ENCODE data around the gene PPP4R4.

Gene PPP4R4

DNA sequence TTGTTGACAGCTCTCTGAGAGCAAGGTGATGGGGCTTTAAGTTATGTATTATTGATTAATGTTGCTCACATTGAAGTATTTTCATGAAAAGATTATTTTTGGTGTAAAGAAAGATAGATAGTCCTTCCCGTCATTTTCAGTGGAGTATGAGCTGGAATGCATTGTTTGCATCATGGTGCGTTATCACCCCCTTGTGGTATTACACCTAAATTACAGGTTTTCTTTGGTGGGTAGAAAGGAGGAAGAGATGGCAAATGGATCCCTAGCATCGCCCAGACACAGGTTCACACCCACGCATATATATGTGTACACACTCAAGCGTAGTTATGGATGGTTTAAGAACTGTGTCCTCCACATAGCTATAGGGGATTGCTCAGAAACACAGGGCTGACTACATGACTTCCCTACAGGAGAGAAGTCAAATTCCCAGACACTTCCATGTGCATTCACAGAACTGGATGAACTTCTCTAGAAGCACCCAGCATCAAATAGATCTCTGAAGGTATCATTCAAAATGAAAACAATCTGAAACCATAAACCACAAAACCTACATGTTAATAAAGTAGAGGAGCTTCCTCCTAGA is 133.4 kb downstream of the PPP4R4 start:
- DNase-seq (ENCODE audit: low read depth) = no peak

DNA sequence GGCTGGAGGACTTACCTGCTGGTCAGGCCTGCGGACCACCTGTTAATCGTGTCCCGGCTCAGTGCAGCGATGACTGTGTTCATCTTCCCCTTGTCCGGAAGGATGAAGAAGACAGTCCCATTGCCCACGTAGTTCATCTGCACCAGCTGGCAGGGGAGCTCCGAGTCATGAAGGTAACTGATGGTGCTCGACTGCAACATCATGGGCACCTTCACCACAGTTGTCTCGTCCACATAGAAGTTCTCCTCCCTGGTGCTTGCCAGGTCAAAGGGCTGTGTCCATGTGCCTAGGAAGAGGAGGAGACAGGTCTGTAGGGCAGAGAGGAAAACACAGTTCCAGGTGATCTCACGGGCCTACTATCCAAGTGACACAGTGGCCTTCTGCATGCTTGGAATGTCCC is 135.6 kb downstream of the PPP4R4 start:
- DNase-seq (ENCODE audit: low read depth) = no peak

DNA sequence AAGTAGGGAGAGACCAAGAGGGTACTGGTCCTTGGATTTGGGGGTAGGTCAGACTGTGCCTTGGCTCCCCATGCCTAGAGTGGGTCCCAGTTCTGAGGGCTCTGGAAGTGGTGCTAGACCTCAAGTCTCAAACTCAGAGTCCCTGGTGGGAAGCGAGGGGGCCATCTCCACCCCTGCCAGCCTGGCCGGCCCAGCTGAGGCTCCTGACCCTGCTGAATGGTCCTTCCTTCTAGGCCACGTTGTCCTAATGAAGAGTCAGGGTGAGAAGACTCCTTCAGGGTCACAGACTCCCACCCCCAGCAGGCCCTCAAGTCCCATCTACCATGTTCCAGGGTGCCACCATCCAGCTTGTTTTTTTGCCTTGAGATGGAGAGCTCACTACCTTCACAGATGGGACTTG is 136.1 kb downstream of the PPP4R4 start:
- no peak for DNase-seq (ENCODE audit: low read depth)

DNA sequence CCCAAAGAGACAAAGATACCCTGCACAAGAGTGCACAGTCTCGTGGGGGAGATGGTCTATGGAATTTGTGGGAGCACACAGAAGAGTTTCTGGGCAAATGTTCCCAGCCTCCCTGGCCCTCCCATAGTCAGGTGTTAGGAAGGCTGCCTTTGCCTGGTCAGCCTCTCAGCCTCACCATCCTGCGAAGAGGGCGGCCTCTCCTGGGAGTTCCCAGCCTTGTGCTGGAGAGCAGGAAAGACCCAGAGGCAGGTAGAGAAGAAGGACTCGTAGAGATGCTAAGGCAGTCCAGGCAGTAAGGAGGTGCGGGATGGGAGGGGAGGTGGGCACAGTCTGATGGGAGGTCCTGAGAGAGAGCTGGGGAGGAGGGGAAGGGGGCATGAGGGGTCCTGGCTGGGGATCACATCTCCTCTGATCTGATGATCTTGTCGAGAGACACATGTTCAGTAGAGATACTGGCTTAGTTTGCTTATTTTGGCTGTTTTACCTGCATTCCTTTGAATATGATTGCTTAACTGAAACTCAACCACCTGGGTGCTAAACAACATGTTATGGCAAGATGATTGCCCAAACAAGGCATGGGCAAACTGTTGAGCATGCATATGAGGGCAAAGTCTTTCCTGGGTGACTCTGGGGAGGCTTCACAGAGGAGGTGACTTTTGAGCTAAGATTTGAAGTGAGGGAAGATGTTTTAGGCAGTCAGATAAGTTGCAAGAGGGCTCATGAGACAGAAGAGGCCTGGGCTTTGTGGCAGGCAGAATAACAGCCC is 138.5 kb downstream of the PPP4R4 start:
- no peak for DNase-seq (ENCODE audit: low read depth)

DNA sequence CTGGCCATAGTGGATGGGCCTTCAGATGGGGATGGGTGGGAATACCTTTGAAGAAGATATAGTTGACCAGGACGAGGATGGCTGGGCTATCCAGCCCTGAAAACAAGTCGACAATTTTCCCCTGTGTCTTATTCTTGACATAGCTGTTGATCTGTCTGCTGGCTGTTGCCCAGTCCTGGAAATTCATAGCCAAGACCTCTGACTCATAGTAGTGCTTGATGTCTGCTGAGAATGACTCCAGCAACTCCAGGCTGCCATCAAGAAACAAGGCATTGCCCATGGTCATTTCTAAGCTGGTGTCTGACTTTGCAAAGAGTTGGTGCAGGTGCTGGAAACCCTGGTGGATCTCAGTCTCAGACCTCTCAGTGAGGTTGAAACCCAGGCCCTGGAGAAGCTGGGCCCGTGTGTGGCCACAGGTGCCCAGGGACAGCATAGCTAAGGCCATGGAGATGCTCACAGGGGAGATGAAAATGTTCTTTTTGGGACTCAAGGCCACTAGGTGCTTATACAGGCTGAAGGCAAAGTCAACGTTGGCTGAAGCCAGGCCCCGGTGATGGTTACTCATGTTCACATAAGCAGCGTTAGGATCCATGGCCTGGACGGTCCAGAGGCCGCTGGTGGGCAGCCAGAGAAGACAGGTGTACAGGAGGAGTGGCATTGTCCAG is 140.0 kb downstream of the PPP4R4 start:
- no peak for DNase-seq (ENCODE audit: low read depth)

DNA sequence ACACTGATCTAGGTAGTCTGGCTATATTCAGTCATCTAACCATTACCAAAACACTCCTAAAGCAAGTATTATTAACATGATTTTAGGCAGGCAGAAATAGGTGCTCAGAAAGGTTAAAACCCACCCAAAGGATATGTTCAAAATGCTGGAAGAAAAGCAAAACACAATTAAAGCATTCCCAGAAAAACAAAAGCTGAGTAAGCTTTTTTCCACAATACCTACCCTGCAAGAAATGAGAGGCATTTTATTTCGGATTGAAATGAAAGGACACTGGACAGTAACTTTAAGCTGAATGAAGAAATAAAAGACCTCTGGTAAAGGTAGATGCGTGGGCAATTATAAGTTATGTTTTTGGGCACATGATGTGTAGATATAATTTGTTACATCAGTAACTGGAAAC is 140.8 kb downstream of the PPP4R4 start:
- DNase-seq (ENCODE audit: low read depth) = no peak

DNA sequence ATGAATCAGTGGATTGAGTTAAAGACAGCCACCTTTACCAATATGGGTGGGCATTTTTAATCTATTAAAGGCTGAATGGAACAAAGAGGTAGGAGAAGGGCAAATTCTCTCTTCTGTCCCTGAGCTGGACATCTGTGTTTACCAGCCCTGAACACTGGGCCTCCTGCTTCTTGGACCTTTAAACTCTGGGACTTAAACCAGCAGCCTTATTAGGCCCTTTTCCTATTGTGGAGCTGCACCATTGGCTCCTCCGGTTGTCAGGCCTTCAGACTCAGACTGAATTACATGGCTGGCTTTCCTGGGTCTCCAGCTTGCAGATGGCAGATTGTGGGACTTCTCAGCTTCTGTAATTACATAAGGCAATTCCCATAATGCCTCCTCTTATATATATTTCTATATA is 142.6 kb downstream of the PPP4R4 start:
- DNase-seq (ENCODE audit: low read depth) = no peak

DNA sequence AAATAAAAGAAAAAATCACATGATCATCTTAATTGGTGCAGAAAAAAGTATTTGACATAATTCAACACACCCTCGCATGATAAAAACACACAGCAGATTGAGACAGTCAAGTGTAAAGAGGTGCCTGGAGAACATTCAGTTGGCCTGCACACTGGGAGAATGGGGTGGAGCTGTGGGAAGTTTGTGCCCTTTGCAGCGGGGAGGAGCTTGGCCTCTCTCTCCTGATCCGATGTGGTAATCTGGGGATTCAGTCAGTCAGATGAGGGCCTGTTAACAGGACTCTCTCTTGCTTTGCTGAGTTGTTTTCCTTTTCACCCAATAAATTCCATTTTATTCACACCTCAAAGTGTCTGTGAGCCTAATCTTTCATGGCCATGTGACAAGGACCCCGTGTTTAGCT is 143.1 kb downstream of the PPP4R4 start:
- no peak for DNase-seq (ENCODE audit: low read depth)

DNA sequence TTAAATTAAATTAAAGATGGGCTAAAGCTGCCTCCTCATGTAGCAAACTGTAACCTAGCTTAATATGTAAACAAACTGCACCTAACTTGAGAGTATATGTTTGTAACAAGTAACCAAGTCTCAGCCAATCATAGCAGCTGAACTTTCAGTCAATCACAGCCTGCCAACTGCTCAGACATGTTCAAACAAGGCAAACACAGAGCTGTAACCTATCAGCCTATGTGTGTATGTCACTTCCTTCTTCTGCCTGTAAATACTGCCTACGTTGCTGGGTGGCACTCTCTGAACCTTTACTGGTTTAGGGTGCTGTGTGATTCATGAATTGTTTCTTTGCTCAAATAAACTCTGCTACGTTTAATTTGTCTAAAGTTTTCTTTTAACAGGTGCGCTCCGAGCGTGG is 146.1 kb downstream of the PPP4R4 start:
- no peak for DNase-seq (ENCODE audit: low read depth)

DNA sequence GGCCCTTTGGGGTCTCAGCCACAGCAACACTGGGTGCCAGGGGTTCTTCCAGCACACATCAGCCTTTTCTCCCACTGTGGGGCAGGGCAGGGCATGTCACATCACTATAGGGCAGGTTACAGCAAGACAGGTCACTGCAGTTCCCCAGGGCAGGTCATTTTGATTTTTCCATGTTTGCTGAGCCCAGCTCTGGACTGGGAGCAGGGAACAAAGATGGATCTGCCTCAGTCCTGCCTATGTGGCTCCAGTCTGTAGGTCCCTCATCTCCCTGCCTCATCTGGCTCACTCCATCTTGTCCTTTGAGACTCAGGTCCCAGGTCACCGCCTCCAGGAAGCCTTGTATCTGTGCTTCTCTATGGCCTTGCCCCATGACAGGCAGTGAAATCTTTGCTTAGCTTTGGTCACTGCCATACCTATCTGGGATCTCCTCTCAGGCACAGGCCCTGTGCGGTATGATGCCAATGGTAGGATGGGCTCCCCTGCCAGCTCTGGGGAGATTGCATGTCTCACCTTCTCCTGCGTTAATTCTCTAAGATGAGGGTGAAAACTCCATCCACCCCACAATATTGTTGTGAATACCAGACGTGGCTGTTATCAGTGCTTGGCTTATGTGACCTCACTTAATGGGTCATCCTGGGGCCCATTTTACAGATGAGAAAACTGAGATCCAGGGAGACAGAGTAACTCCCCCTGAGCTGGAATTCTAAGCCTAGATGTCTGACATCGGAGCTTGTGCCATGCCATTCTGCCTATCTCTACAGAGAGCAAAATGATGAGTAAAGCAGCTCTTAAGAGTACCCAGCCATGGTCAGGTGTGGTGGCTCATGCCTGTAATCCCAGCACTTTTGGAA is 147.5 kb downstream of the PPP4R4 start:
- no peak for DNase-seq (ENCODE audit: low read depth)

DNA sequence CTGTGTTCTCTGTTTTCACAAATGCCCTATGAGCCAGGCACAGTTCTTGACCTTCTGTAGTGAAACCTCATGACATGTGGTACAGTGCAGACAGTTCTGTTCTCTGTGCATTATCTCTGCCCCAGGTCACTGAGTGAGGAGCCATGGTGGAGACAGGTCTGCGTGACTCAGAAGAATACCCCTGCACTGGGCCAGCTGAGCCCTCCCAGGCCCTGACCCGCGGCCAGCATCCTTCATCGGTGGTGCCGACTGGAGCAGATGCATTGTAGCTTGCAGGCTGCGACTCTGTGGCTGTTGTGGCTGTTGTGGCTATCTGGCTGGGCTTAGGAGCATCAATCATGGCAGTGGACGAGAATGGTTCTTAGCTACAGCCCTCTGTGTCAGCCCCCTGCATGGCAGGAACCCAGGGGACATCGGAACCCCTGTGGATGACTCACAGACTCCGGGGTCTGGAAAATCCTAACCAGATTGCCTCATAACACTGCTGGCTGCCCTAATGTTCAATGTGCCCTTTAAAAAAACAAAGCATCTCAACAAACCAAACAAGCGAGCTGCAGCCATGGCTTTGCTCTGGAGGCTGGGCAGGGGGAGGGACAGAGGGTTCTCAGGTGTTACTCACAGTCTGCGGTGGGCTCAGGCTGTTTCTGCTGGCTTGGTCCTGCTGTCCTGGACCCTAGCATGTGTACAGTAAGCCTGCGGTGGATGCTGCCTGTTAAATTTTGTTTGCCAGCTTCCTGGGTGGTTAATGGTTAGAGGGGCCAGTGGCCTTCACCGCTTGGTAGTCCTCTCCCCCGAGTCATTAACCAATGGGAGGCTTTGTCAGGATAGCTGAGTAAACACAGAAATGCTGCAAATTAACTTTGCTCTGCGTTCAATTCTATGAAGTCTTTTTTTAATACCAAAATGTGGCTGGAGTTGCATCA is 148.8 kb downstream of the PPP4R4 start, which contains the start of gene SERPINA6:
Gene SERPINA6, minus strand, starts transcription at position 689 of the 923 bp plus-strand sequence. CDS start 8,688 bp downstream, outside the sequence.
- no peak for DNase-seq (ENCODE audit: low read depth)

DNA sequence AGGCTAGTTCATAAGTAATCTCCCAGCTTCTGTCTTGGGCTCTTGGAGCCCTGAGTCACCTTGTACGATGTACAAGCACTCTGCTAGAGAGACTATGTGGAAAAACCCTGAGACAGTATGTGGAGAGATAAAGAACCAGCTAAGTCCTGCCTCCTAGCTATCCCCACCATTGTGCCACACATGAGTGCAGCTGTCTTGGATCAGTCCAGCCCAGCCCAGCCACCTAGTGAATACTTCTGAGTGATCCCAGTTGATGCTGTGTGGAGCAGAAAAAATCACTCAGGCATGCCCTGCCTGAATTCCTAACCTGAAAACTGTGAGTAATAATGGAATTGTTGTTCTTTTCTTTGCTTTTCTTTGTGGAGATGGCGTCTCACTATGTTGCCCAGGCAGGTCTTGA is 154.1 kb downstream of the PPP4R4 start:
- no peak for DNase-seq (ENCODE audit: low read depth)

Measured in activated T-cell treated with anti-CD3 and anti-CD28 coated beads for 24 hours (primary cell).